Muscle layer of colon (tissue), 2 donors: ENCODE results near the gene B3GALT5.

Source experiments
- H3K27ac ChIP-seq: one replicate; pipeline ENCODE4 v1.7.0; 2013; ENCODE audit warnings: low read depth, mild to moderate bottlenecking, low read length, moderate library complexity
- H3K27me3 ChIP-seq, 2 donors: one replicate each; pipeline ENCODE4 v1.7.0; 2013; ENCODE audit warnings: low read length in 2 of 2, mild to moderate bottlenecking in 2 of 2; ENCODE audit not compliant: insufficient read depth in 2 of 2, control insufficient read depth in 1 of 2
- H3K36me3 ChIP-seq: one replicate; pipeline ENCODE4 v1.7.0; 2013; ENCODE audit warnings: mild to moderate bottlenecking, low read length; ENCODE audit not compliant: insufficient read depth
- H3K4me1 ChIP-seq: one replicate; pipeline ENCODE4 v1.7.0; 2013; ENCODE audit warnings: mild to moderate bottlenecking, low read length; ENCODE audit not compliant: insufficient read depth
- H3K4me3 ChIP-seq, 2 donors: one replicate each; pipeline ENCODE4 v1.7.0; 2013; ENCODE audit warnings: low read length in 2 of 2, low read depth in 1 of 2, mild to moderate bottlenecking in 1 of 2, moderate library complexity in 1 of 2
- H3K9ac ChIP-seq: one replicate; pipeline ENCODE4 v1.7.0; 2013; ENCODE audit warnings: low read length
- H3K9me3 ChIP-seq: one replicate; pipeline ENCODE4 v1.7.0; 2013; ENCODE audit warnings: mild to moderate bottlenecking, low read length
- donor health status: abdominal sarcoma.
- donor health status: Adenocarcinoma of cecum.

The B3GALT5 gene

DNA sequence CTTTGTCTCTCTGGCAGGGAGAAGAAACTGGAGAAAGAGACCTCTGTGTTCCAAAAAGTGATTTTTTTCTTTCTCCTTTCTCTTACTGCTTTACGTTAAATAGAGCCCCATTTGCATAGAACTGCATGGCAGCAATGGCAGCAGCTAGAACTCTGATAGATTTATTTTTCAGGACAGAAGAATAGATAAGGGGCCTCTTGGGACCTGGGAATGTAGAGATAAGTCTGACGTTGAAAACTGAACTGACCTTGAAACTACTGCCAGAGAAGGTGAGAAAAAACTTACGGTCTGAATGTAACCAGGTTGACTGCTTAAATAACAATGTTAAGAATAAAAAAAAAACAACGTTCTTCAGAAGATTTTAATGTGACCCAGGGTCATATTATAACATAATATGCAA is 25.4 kb upstream of the B3GALT5 start:
- Histone ChIP-seq H3K27me3 (no peaks in the 10 kb centered on the region), H3K4me3 (no peak overlapping the region), H3K4me1 (no peaks in the 10 kb centered on the region), H3K9ac (no peak overlapping the region), H3K27ac (no peak overlapping the region), H3K9me3 (no peaks in the 10 kb centered on the region), H3K36me3 (no peaks in the 10 kb centered on the region)

DNA sequence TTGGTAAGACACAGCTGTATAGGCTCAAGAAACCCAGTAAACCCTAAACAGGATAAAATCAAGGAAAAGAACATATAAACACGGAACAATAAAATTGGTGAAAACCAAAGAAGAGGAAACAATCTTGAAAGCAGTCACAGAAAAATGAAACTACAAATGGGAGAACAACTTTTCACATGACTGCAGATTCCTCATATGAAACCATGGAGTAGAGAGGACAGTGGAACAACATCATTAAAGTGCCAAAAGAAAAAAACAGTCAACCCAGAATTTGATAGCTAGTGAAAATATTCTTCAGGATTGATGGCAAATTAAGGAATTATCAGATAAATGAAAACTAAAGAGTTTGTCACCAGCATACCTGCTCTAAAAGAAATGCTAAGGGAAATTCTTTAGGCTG is 23.9 kb upstream of the B3GALT5 start:
- no peak overlapping the region for H3K9ac ChIP-seq
- no peaks in the 10 kb centered on the region for H3K9me3 ChIP-seq

DNA sequence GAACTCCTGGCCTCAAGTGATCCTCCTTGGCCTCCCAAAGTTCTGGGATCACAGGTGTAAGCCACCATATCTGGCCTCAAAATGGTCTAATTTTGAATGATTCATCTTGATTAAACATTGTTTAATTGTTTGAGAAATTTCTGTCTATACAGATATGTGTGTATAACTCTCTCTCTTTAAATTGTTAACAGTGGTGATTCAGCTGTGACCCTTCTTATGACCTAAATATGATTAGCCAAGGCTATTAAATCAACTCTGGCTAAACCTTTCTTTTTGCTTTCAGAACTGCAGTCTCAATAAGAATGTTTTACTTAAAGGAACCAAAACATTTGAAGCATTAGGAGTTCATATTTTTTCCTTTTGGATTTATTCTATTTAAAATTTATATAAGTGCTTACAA is 19.2 kb upstream of the B3GALT5 start:
- Histone ChIP-seq H3K27ac (no peak overlapping the region), H3K36me3 (no peaks in the 10 kb centered on the region), H3K4me1 (peaks cover 8% of the 10 kb centered on the region), H3K9ac (no peak overlapping the region), H3K27me3 (no peaks in the 10 kb centered on the region), H3K4me3 (no peak overlapping the region), H3K9me3 (no peaks in the 10 kb centered on the region)

More for the DNA sequence above, 23.9 kb upstream of the B3GALT5 start:
- H3K4me1 ChIP-seq: peaks cover under 1% of the 10 kb centered on the region
- H3K27ac ChIP-seq: no peak overlapping the region
- no peaks in the 10 kb centered on the region for H3K27me3 ChIP-seq
- no peak overlapping the region for H3K4me3 ChIP-seq
- H3K36me3 ChIP-seq: no peaks in the 10 kb centered on the region

DNA sequence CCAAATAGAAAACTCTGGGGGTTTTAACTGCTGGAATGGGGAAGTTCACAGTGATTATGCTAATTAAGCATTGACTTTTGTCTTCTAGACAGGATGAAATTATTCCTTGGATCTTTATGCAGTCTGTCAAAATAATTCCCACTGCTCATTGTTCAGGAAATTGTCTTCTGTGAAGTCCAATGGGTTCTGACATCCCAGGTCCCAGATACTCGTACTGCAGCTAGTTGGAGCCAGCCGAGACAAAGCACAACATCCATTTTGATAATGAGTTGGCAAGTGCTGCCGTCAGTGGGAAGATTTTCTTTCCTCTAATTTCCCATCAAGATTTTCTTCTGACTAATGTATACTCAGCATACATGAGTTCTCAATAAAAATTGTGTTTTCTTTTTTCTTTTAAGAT is 17.3 kb upstream of the B3GALT5 start:
- Histone ChIP-seq H3K27me3 (no peaks in the 10 kb centered on the region), H3K27ac (no peak overlapping the region), H3K4me3 (no peak overlapping the region), H3K4me1 (peaks cover 14% of the 10 kb centered on the region), H3K36me3 (no peaks in the 10 kb centered on the region), H3K9me3 (no peaks in the 10 kb centered on the region), H3K9ac (no peak overlapping the region)

DNA sequence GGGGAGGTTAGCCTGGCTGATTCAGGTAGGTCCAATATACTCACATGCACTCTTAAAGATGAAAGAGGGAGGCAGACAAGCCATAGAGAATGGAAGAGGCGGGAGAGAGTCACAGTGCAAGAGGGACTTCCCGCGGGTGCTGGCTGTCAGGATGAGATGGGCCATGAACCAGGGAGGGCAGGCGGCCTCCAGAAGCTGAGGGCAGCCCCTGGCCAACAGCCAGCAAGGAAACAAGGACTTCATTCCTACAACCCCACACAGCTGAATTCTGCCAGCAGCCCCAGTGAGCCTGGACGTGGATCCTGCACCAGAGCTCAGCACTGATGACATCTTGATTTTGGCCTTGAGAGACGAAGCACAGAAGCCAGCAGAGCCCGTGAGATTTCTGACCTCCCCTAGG is 15.1 kb upstream of the B3GALT5 start:
- Histone ChIP-seq H3K4me3 (no peak overlapping the region), H3K27me3 (no peaks in the 10 kb centered on the region), H3K36me3 (no peaks in the 10 kb centered on the region), H3K9me3 (no peaks in the 10 kb centered on the region), H3K27ac (no peak overlapping the region), H3K9ac (no peak overlapping the region), H3K4me1 (peaks cover 20% of the 10 kb centered on the region)

DNA sequence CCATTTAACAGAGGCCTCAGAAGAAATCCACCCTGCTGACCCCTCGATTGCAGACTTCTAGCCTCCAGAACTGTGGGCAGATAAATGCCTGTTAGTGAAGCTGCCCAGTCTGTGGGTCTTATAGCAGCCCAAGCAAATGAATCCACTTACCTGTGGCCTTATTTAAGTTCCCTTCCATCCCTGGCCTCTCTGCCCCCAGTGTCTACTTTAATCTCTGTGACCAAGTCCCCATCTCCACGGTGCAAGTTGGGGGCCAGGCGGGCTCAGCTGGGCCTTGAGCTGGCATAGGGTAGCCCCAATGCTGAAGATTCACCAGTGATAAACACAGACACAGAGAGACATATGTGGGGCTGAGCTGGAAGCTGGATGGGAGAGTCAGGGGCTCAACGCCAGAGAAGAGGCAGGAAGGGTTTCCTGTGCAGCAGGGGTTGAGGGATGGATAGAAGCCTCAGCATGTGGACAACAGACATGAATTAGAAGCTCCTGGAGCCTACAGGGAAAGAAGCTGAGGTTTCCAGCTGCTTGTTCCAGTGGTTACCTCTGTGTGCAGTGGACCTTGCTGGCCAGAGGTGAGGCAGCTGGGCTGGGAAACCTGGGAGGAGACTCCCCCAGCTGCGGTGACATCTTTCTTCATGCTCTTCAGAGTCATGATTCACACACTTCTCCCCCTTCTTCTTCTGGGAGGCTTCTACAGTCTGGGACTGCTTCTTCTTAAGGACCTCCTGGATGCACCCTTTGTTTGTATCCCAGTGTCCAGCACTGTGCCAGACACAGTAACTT is 13.4 kb upstream of the B3GALT5 start:
- Histone ChIP-seq H3K9ac (no peak overlapping the region), H3K4me3 (no peak overlapping the region), H3K27ac (no peak overlapping the region), H3K27me3 (no peaks in the 10 kb centered on the region), H3K4me1 (peaks cover 15% of the 10 kb centered on the region), H3K36me3 (no peaks in the 10 kb centered on the region), H3K9me3 (no peaks in the 10 kb centered on the region)

DNA sequence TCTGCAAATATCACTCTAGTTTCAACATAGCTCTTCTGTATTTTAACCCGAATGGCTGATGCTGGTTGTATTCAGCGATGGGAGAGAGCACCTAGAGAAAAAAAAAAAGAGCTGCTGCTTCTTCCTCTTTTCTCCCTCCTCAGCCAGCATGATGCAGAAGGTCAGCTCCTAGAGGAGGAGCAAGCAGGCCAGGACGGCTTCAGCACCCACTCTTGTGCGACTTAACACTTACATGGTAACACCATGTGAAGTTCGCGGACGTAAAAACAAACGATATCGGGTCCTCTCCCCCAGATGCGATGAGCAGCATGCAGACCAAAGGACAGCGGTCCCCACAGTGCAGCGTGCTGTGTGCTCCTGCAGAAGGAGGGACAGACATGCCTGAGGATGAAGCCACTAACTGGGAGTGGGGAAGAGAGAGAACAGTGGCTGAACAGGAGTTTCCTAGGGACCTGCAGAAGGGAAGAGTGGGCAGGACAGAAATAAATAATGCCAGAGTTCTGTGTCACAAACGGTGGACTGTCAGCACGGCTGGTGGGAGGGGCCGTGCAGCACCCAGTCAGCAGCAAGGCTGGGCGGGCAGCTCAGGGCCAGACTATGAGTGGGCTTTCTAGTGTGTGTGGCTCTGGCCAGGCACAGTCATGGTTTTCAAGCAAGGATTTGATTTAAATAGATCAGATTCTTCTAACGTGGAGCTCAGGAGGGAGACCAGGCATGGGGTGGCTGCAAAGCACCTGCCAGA is 11.4 kb upstream of the B3GALT5 start:
- no peaks in the 10 kb centered on the region for H3K27me3 ChIP-seq
- peaks cover 12% of the 10 kb centered on the region for H3K4me1 ChIP-seq
- H3K27ac ChIP-seq: no peak overlapping the region
- H3K36me3 ChIP-seq: no peaks in the 10 kb centered on the region
- H3K9me3 ChIP-seq: no peaks in the 10 kb centered on the region
- H3K9ac ChIP-seq: no peak overlapping the region
- no peak overlapping the region for H3K4me3 ChIP-seq

DNA sequence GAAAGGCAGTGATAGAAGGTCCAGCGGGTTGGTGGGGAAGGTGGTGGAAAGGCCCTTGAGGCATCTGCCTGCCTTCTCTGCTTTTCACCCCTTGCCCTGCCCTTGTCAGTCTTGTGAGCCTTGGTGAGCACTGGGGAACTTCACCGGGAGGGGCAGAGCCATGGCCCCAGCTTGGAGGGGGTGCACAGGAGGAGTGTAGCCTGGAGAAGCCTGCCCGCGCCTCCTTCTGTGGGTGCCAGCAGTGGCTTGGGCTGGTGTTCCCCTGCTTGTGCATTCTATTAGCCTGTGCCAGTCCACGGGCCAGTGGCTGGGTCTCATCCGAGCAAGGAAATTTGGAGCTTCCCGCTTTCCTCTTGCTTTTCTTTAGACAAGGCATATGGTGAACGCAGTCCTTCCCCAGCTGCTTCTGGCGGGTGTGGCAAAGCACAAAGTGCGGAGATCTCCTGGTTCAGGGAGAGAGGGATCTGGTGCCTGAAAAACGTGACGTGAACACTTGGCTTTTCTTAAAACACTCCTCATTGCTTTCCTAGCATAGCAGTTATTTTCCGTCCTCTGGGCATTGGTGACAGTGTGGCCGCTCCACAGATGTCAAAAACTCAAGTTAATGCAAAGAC is 10.6 kb upstream of the B3GALT5 start:
- no peak overlapping the region for H3K27ac ChIP-seq
- H3K4me3 ChIP-seq: no peak overlapping the region
- H3K36me3 ChIP-seq: no peaks in the 10 kb centered on the region
- no peaks in the 10 kb centered on the region for H3K9me3 ChIP-seq
- H3K27me3 ChIP-seq: no peaks in the 10 kb centered on the region
- H3K4me1 ChIP-seq: peaks cover 12% of the 10 kb centered on the region
- no peak overlapping the region for H3K9ac ChIP-seq

DNA sequence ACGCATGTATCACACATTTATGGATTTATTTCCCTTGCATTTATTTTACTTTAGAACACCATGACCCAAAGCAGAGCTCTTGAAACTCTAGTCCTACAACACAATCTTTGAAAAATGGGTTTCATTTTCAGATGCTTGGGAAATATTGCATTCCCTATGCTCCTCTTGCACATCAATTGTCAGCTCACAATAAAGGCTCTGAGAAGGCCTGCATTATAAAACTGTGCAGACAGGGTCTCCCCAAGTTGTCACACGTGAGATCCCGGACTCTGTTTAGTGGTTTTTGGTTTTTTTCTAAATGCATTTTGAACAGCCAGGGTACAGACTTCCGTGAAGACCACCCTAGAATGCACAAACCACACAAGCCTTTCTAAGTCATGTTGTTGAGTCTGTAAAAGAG is 9.9 kb upstream of the B3GALT5 start:
- Histone ChIP-seq H3K27me3 (no peaks in the 10 kb centered on the region), H3K36me3 (no peaks in the 10 kb centered on the region), H3K4me1 (peaks cover 12% of the 10 kb centered on the region), H3K9me3 (no peaks in the 10 kb centered on the region), H3K9ac (no peak overlapping the region), H3K4me3 (no peak overlapping the region), H3K27ac (no peak overlapping the region)

DNA sequence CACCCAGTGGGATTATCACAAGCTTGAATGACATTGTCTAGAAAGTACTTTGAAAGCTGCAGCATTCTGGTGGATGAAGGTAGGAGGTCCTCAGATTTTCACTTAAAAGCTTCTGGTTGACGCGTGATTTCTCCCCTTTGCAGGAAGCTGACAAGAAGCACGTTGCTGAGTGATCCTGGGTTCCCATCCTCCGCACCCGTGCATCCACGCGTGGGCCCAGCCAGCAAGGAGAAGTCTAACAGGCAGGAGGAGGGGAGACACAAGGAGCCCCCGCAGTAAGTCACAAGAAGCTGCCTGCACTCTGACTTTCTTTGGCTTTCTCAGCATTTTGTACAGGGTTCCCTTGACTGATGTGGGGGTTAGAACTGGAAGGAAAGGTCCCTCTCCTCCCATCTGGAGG is 7.8 kb upstream of the B3GALT5 start:
- Histone ChIP-seq H3K9ac (no peak overlapping the region), H3K27me3 (no peaks in the 10 kb centered on the region), H3K27ac (no peak overlapping the region), H3K4me1 (peaks cover 11% of the 10 kb centered on the region), H3K9me3 (no peaks in the 10 kb centered on the region), H3K36me3 (no peaks in the 10 kb centered on the region), H3K4me3 (no peak overlapping the region)

DNA sequence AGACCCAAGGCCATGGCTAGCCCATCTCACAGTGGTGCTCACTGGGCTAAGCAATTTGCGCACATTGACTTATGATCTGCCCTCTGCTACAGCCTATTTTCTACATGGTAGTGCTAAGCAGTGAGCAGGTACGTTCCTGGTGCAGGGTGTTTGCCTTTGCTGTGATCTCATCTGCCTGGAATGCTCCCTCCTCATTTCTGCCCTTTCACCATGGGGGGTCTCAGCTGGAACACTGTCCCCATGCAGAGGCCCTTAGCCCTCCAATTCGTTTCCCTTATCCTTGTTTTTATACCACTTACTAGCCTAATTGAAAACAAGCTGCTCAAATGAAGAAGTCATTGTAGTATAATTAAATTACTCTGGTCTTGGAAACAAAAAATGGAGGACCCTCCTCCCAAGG is 2.0 kb upstream of the B3GALT5 start:
- Histone ChIP-seq H3K27me3 (peaks cover 0 to 7% of the 10 kb centered on the region in 2 donors), H3K4me1 (no peaks in the 10 kb centered on the region), H3K4me3 (no peak overlapping the region), H3K27ac (no peak overlapping the region), H3K9ac (no peak overlapping the region), H3K36me3 (no peaks in the 10 kb centered on the region), H3K9me3 (no peaks in the 10 kb centered on the region)
